Peyer's patch (tissue), 4 donors: ENCODE results near the gene FGF21.

ENCODE experiments used
- CTCF ChIP-seq, 6 experiments: fragments of 450-650 bp in 4 of 6; fragments of 200-600 bp in 2 of 6; sonication (generic) in 1 of 6; IDR thresholded peaks; one replicate each; pipeline ENCODE4 v1.5.1; 2017 to 2019; ENCODE audit warnings: antibody characterized with exemption in 6 of 6, mild to moderate bottlenecking in 3 of 6, moderate library complexity in 1 of 6
- POLR2A ChIP-seq, 2 donors: fragments of 450-650 bp; IDR thresholded peaks; one replicate each; pipeline ENCODE4 v1.5.1; 2017; ENCODE audit warnings: antibody characterized with exemption in 2 of 2, mild to moderate bottlenecking in 2 of 2, moderate library complexity in 2 of 2

- TF ChIP-seq CTCF (IDR thresholded peaks at IDR 0.05) (no peak), POLR2A (IDR thresholded peaks at IDR 0.05) (no peak)
These were observed 5.6 kb upstream of the FGF21 start for GRCh38 chr19:48749571-48750198.
